NCI-H2171 (cell line): ENCODE measurements around the gene HMCN2.

Source experiments
- DNase-seq: peaks from one replicate; lab custom pipeline; 2025; lab: John Stamatoyannopoulos, UW

HMCN2 gene

GRCh38 chr9:130414910-130415746, 149.6 kb downstream of the HMCN2 start:
- DNase-seq = peak; percentile 41

GRCh38 chr9:130417602-130418001, 152.0 kb downstream of the HMCN2 start:
- DNase-seq = no peak

GRCh38 chr9:130418776-130419175, 153.2 kb downstream of the HMCN2 start:
- DNase-seq = no peak

GRCh38 chr9:130419521-130420035, 154.0 kb downstream of the HMCN2 start:
- no peak for DNase-seq

GRCh38 chr9:130421154-130421801, 155.7 kb downstream of the HMCN2 start:
- DNase-seq = no peak

GRCh38 chr9:130421802-130422276, 156.3 kb downstream of the HMCN2 start:
- peak; percentile 98 for DNase-seq

- DNase-seq = no peak
These were observed 157.0 kb downstream of the HMCN2 start for GRCh38 chr9:130422546-130422945.

- no peak for DNase-seq
These were observed 157.7 kb downstream of the HMCN2 start for GRCh38 chr9:130423272-130423671.

GRCh38 chr9:130424595-130425454, 159.3 kb downstream of the HMCN2 start:
- no peak for DNase-seq

GRCh38 chr9:130425741-130426466, 160.3 kb downstream of the HMCN2 start:
- DNase-seq = no peak

GRCh38 chr9:130426467-130426773, 160.9 kb downstream of the HMCN2 start:
- no peak for DNase-seq

GRCh38 chr9:130426883-130427282, 161.3 kb downstream of the HMCN2 start:
- DNase-seq = no peak

- no peak for DNase-seq
These were observed 161.8 kb downstream of the HMCN2 start for GRCh38 chr9:130427326-130427725.

GRCh38 chr9:130428086-130428665, 162.6 kb downstream of the HMCN2 start:
- no peak for DNase-seq

GRCh38 chr9:130429381-130429780, 163.8 kb downstream of the HMCN2 start:
- no peak for DNase-seq

- no peak for DNase-seq
These were observed 164.3 kb downstream of the HMCN2 start for GRCh38 chr9:130429831-130430230.

- DNase-seq = no peak
These were observed 164.7 kb downstream of the HMCN2 start for GRCh38 chr9:130430232-130430631.

- DNase-seq = no peak
These were observed 165.4 kb downstream of the HMCN2 start for GRCh38 chr9:130430734-130431535.

GRCh38 chr9:130431536-130432303, 166.2 kb downstream of the HMCN2 start:
- no peak for DNase-seq

- no peak for DNase-seq
These were observed 166.8 kb downstream of the HMCN2 start for GRCh38 chr9:130432362-130432761.
